Retinal pigment epithelial cell (primary cell): ENCODE data around the gene PRR20G.
A peak's percentile ranks its signal among the peaks of the same experiment; 100 is the strongest.

Experiments
- DNase-seq: peaks from one replicate; pipeline ENCODE4 v3.0.0-alpha.2; 2010; ENCODE audit warnings: low read depth
- H3K4me3 ChIP-seq: 2 replicates; pipeline ENCODE4 v1.5.1; 2011; ENCODE audit warnings: mild to moderate bottlenecking, low read length, control low read depth, moderate library complexity
- CTCF ChIP-seq: conservative IDR thresholded peaks from 2 replicates; pipeline ENCODE4 v1.5.1; 2011; ENCODE audit warnings: low read depth, low read length, control low read depth, inconsistent platforms

PRR20G gene

GRCh38 chr3:127275287-127275781 lies 12.5 kb downstream of the PRR20G start:
- peak; percentile 5 for DNase-seq

GRCh38 chr3:127274200-127274760 lies 13.6 kb downstream of the PRR20G start:
- DNase-seq: no peak
- TF ChIP-seq CTCF: no peak
- no peak overlapping the region for H3K4me3 ChIP-seq

More at GRCh38 chr3:127275287-127275781, 12.5 kb downstream of the PRR20G start:
- no peak for TF ChIP-seq CTCF
- no peak overlapping the region for H3K4me3 ChIP-seq

- TF ChIP-seq CTCF: no peak
- H3K4me3 ChIP-seq: no peak overlapping the region
- DNase-seq: no peak
These were observed 14.6 kb downstream of the PRR20G start for GRCh38 chr3:127273206-127273605.

GRCh38 chr3:127266186-127266585 lies 21.7 kb downstream of the PRR20G start:
- no peak for DNase-seq
- no peak overlapping the region for H3K4me3 ChIP-seq
- no peak for TF ChIP-seq CTCF

GRCh38 chr3:127265581-127265981 lies 22.3 kb downstream of the PRR20G start:
- no peak for DNase-seq
- no peak for TF ChIP-seq CTCF
- H3K4me3 ChIP-seq: no peak overlapping the region

GRCh38 chr3:127264794-127265514 lies 22.9 kb downstream of the PRR20G start:
- DNase-seq: no peak
- no peak overlapping the region for H3K4me3 ChIP-seq
- no peak for TF ChIP-seq CTCF

- no peak for TF ChIP-seq CTCF
- no peak for DNase-seq
- H3K4me3 ChIP-seq: no peak overlapping the region
These were observed 23.6 kb downstream of the PRR20G start for GRCh38 chr3:127264292-127264691.
